IMR-90 (cell line): ENCODE measurements around the gene TENM4.

Source experiments
- BHLHE40 ChIP-seq: fragments of 150-350 bp; IDR thresholded peaks from 2 replicates; pipeline ENCODE4 v1.6.1; 2016; ENCODE audit warnings: mild to moderate bottlenecking, low read depth, low read length
- MAZ ChIP-seq: IDR thresholded peaks from 2 replicates; pipeline ENCODE4 v1.6.1; 2012; ENCODE audit warnings: low read depth, mild to moderate bottlenecking, low read length, improper control_type of control experiment, moderate library complexity, borderline replicate concordance
- MXI1 ChIP-seq: IDR thresholded peaks from 2 replicates; pipeline ENCODE4 v1.6.1; 2012; ENCODE audit warnings: low read depth, mild to moderate bottlenecking, low read length, moderate library complexity, borderline replicate concordance
- POLR2A ChIP-seq: IDR thresholded peaks from 2 replicates; pipeline ENCODE4 v1.6.1; 2012; ENCODE audit warnings: mild to moderate bottlenecking, low read depth, low read length
- RAD21 ChIP-seq: IDR thresholded peaks from 2 replicates; pipeline ENCODE4 v1.6.1; 2012; ENCODE audit warnings: low read length, improper control_type of control experiment
- RCOR1 ChIP-seq: IDR thresholded peaks from 2 replicates; pipeline ENCODE4 v1.6.1; 2012; ENCODE audit warnings: mild to moderate bottlenecking, low read length, improper control_type of control experiment; ENCODE audit not compliant: insufficient replicate concordance
- RFX5 ChIP-seq: IDR thresholded peaks from 2 replicates; pipeline ENCODE4 v1.8.0; 2012; ENCODE audit warnings: low read depth, mild to moderate bottlenecking, low read length, moderate library complexity
- SMC3 ChIP-seq: fragments of 150-350 bp; IDR thresholded peaks from 2 replicates; pipeline ENCODE4 v1.6.1; 2016; ENCODE audit warnings: low read depth, mild to moderate bottlenecking, antibody characterized with exemption, low read length, moderate library complexity
- TF ChIP-seq, protein P1 (sequence below): conservative IDR thresholded peaks from 2 replicates; pipeline ENCODE4 v1.5.1; 2012; ENCODE audit warnings: mild to moderate bottlenecking, low read depth, low read length, improper control_type of control experiment
- TF ChIP-seq, protein P2 (sequence below): fragments of 150-350 bp; IDR thresholded peaks from 2 replicates; pipeline ENCODE4 v1.6.1; 2016; ENCODE audit warnings: low read depth, mild to moderate bottlenecking, low read length, moderate library complexity, borderline replicate concordance

DNA sequence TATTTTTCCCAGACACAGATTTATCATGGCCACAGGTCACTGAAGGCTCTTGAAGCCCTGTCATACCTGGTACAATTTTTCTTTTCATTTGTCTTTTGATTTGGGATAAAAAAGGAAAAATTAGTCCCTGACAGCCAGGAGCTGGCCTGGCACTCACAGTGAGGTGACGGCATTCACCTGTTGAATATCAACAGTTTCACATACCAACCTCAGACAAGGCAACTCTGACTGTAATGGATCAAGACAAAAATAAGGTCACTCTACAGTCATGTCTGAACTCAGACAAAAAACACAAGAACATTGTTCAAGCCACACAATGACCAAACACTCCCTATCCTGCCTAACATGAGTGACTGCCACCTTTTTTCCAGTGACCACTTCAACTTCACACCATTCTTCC, 392.9 kb downstream of the TENM4 start:
- TF ChIP-seq MXI1: no peak
- TF ChIP-seq POLR2A: no peak
- TF ChIP-seq, protein P1, sequence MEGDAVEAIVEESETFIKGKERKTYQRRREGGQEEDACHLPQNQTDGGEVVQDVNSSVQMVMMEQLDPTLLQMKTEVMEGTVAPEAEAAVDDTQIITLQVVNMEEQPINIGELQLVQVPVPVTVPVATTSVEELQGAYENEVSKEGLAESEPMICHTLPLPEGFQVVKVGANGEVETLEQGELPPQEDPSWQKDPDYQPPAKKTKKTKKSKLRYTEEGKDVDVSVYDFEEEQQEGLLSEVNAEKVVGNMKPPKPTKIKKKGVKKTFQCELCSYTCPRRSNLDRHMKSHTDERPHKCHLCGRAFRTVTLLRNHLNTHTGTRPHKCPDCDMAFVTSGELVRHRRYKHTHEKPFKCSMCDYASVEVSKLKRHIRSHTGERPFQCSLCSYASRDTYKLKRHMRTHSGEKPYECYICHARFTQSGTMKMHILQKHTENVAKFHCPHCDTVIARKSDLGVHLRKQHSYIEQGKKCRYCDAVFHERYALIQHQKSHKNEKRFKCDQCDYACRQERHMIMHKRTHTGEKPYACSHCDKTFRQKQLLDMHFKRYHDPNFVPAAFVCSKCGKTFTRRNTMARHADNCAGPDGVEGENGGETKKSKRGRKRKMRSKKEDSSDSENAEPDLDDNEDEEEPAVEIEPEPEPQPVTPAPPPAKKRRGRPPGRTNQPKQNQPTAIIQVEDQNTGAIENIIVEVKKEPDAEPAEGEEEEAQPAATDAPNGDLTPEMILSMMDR: no peak
- no peak for TF ChIP-seq BHLHE40
- TF ChIP-seq, protein P2, sequence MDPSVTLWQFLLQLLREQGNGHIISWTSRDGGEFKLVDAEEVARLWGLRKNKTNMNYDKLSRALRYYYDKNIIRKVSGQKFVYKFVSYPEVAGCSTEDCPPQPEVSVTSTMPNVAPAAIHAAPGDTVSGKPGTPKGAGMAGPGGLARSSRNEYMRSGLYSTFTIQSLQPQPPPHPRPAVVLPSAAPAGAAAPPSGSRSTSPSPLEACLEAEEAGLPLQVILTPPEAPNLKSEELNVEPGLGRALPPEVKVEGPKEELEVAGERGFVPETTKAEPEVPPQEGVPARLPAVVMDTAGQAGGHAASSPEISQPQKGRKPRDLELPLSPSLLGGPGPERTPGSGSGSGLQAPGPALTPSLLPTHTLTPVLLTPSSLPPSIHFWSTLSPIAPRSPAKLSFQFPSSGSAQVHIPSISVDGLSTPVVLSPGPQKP: no peak
- TF ChIP-seq RAD21: no peak
- TF ChIP-seq MAZ: no peak
- no peak for TF ChIP-seq RFX5
- no peak for TF ChIP-seq RCOR1
- TF ChIP-seq SMC3: no peak
